Keratinocyte (primary cell): ENCODE data around the gene STRBP. TPM values are rescaled to one million over a fixed set of nuclear protein-coding genes. Genes with fewer than 3 reads are reported as not detected.
"Not testable (repeated sequence)": the region's sequence is repeated elsewhere in the genome, so short reads cannot be mapped to it uniquely, and the experiment has no call there.

Experiments used
- DNase-seq: peaks from one replicate; pipeline ENCODE4 v3.0.0-alpha.2; 2011; ENCODE audit warnings: low read depth, missing footprints, low spot score
- FAIRE-seq: peaks from 2 replicates; lab custom pipeline; 2011; peaks lifted over from hg19 to GRCh38; lab: Jason Lieb, UNC
- H2AFZ ChIP-seq: 2 replicates; pipeline ENCODE4 v1.6.0; 2012; ENCODE audit warnings: low read length, control low read depth, inconsistent platforms; ENCODE audit not compliant: control insufficient read depth
- H3K27ac ChIP-seq: 2 replicates; pipeline ENCODE4 v1.5.1; 2011; ENCODE audit warnings: low read length; ENCODE audit not compliant: control insufficient read depth, insufficient read depth
- H3K27me3 ChIP-seq: 3 replicates; pipeline ENCODE4 v1.6.0; 2011; ENCODE audit warnings: low read length; ENCODE audit not compliant: control insufficient read depth, insufficient read depth; ENCODE audit errors: extremely low read depth
- H3K36me3 ChIP-seq, 2 experiments: 2 replicates in 1 of 2; 3 replicates in 1 of 2; pipeline ENCODE4 v1.5.1; 2011; ENCODE audit warnings: low read length in 2 of 2, mild to moderate bottlenecking in 1 of 2; ENCODE audit not compliant: control insufficient read depth in 2 of 2, insufficient read depth in 2 of 2; ENCODE audit errors: extremely low read depth in 1 of 2
- H3K4me1 ChIP-seq: 3 replicates; pipeline ENCODE4 v1.5.1; 2011; ENCODE audit warnings: low read length; ENCODE audit not compliant: control insufficient read depth, insufficient read depth; ENCODE audit errors: extremely low read depth
- H3K4me2 ChIP-seq: 3 replicates; pipeline ENCODE4 v1.6.0; 2011; ENCODE audit warnings: low read depth, low read length; ENCODE audit not compliant: control insufficient read depth, insufficient read depth; ENCODE audit errors: extremely low read depth
- H3K4me3 ChIP-seq, 3 experiments: fragments of 200-600 bp in 1 of 3; sonication (generic) in 1 of 3; 2 replicates in 2 of 3; 3 replicates in 1 of 3; pipeline ENCODE4 v1.5.1; 2011 to 2016; ENCODE audit warnings: low read length in 3 of 3, mild to moderate bottlenecking in 3 of 3, control low read depth in 2 of 3, inconsistent platforms in 1 of 3, low read depth in 1 of 3, mixed read lengths in 1 of 3, mixed run types in 1 of 3, moderate library complexity in 1 of 3; ENCODE audit not compliant: control insufficient read depth in 2 of 3, insufficient read depth in 2 of 3; ENCODE audit errors: extremely low read depth in 1 of 3
- H3K79me2 ChIP-seq: 2 replicates; pipeline ENCODE4 v1.6.0; 2012; ENCODE audit warnings: low read length; ENCODE audit not compliant: control insufficient read depth, insufficient read depth
- H3K9ac ChIP-seq: 3 replicates; pipeline ENCODE4 v1.6.0; 2011; ENCODE audit warnings: low read length; ENCODE audit not compliant: control insufficient read depth, insufficient read depth; ENCODE audit errors: extremely low read depth
- H3K9me1 ChIP-seq: 3 replicates; pipeline ENCODE4 v1.6.0; 2011; ENCODE audit warnings: low read length; ENCODE audit not compliant: control insufficient read depth, insufficient read depth; ENCODE audit errors: extremely low read depth
- H3K9me3 ChIP-seq: 2 replicates; pipeline ENCODE4 v1.5.1; 2012; ENCODE audit warnings: low read depth, low read length; ENCODE audit not compliant: control insufficient read depth
- H4K20me1 ChIP-seq: 3 replicates; pipeline ENCODE4 v1.6.0; 2011; ENCODE audit warnings: low read length; ENCODE audit not compliant: control insufficient read depth, insufficient read depth; ENCODE audit errors: extremely low read depth
- CTCF ChIP-seq, 3 experiments: IDR thresholded peaks in 1 of 3; conservative IDR thresholded peaks in 1 of 3; optimal IDR thresholded peaks in 1 of 3; 2 replicates in 2 of 3; 3 replicates in 1 of 3; pipeline versions ENCODE3 to v1.5.1; 2011; ENCODE audit warnings: low read length in 3 of 3, mild to moderate bottlenecking in 3 of 3, moderate library complexity in 2 of 3, control low read depth in 1 of 3, inconsistent platforms in 1 of 3; ENCODE audit not compliant: insufficient read depth in 2 of 3; ENCODE audit errors: extremely low read depth in 1 of 3
- EZH2 ChIP-seq: IDR thresholded peaks from one replicate; pipeline ENCODE4 v1.6.1; 2012; ENCODE audit warnings: inconsistent platforms, mild to moderate bottlenecking, low read length, moderate library complexity
- dilution Hi-C: fragments of 300-500 bp; cut with MboI; formaldehyde crosslinking; loops from one replicate; pipeline ENCODE4 v1.7.0; 2020; ENCODE audit warnings: low sequenced_read_pairs; ENCODE audit not compliant: extremely low pct_ligation_motif_present
- polyA plus RNA-seq, 5 experiments: library from polyadenylated mRNA; depleted of rRNA in 3 of 5; stranded (reverse) in 3 of 5; stranded (forward) in 1 of 5; unstranded in 1 of 5; fragments of >200 nt; gene quantifications; 1 replicate in 1 of 5; 2 replicates in 3 of 5; 3 replicates in 1 of 5; pipeline versions ENCODE4 v1.2.1 to v1.2.3, GENCODE V29; 2011 to 2012; ENCODE audit warnings: missing spikeins in 2 of 5, low read depth in 1 of 5, low replicate concordance in 1 of 5

Gene STRBP
- polyA plus RNA-seq, 1 donor (not counting 4 experiments of a cell fraction or from before 2014, with no cell fraction given), result 11.3 TPM

- H3K9me3 ChIP-seq, result no peaks in the 10 kb centered on the region
- no peaks in the 10 kb centered on the region for H3K79me2 ChIP-seq
- no peaks in the 10 kb centered on the region for H3K4me1 ChIP-seq
- no peak overlapping the region for H2AFZ ChIP-seq
- no peaks in the 10 kb centered on the region for H3K36me3 ChIP-seq
- dilution Hi-C loops, result no loop called here
- no peak for FAIRE-seq
- no peak overlapping the region for H3K27ac ChIP-seq
- no peak overlapping the region for H3K9ac ChIP-seq
- H3K4me2 ChIP-seq, result no peak overlapping the region
- no peak overlapping the region for H3K4me3 ChIP-seq
- DNase-seq, result no peak
- H4K20me1 ChIP-seq, result no peaks in the 10 kb centered on the region
- TF ChIP-seq EZH2 (no peak), CTCF (optimal IDR thresholded peaks at IDR 0.05 in 1 of 3, IDR thresholded peaks at IDR 0.05 in 1 of 3, conservative IDR thresholded peaks at IDR 0.05 in 1 of 3; ENCODE audit: extremely low read depth in 1 of 3, insufficient read depth in 2 of 3, low read length in 3 of 3) (no peak)
- no peaks in the 10 kb centered on the region for H3K27me3 ChIP-seq
- no peaks in the 10 kb centered on the region for H3K9me1 ChIP-seq
Observed at GRCh38 chr9:123304340-123304691, 35.9 kb upstream of the STRBP start.

- Histone ChIP-seq H3K9me3 (no peaks in the 10 kb centered on the region), H3K9me1 (no peaks in the 10 kb centered on the region), H3K4me1 (no peaks in the 10 kb centered on the region), H3K27me3 (no peaks in the 10 kb centered on the region), H2AFZ (no peak overlapping the region), H4K20me1 (no peaks in the 10 kb centered on the region), H3K36me3 (no peaks in the 10 kb centered on the region), H3K4me2 (no peak overlapping the region), H3K9ac (no peak overlapping the region), H3K79me2 (no peaks in the 10 kb centered on the region), H3K4me3 (no peak overlapping the region), H3K27ac (no peak overlapping the region)
- TF ChIP-seq EZH2 (no peak), CTCF (optimal IDR thresholded peaks at IDR 0.05 in 1 of 3, IDR thresholded peaks at IDR 0.05 in 1 of 3, conservative IDR thresholded peaks at IDR 0.05 in 1 of 3; ENCODE audit: extremely low read depth in 1 of 3, insufficient read depth in 2 of 3, low read length in 3 of 3) (no peak)
- no peak for DNase-seq
- no peak for FAIRE-seq
- dilution Hi-C loops, result no loop called here
Observed at GRCh38 chr9:123302348-123303214, 34.2 kb upstream of the STRBP start.

- H3K9me3 ChIP-seq, DNase-seq: not testable (repeated sequence)
Observed at GRCh38 chr9:123301936-123302335, 33.5 kb upstream of the STRBP start.

More at GRCh38 chr9:123301936-123302335, 33.5 kb upstream of the STRBP start:
- H4K20me1 ChIP-seq, H3K4me3 ChIP-seq, H3K9me1 ChIP-seq, dilution Hi-C loops, H3K27ac ChIP-seq, H3K27me3 ChIP-seq, H3K4me1 ChIP-seq, H3K79me2 ChIP-seq, FAIRE-seq, H3K36me3 ChIP-seq, H3K9ac ChIP-seq, H3K4me2 ChIP-seq, H2AFZ ChIP-seq: not testable (repeated sequence)
